Activated CD8-positive, alpha-beta T cell treated with anti-CD3 and anti-CD28 coated beads for 36 hours (primary cell): ENCODE results near the gene FGF11. TPM values are rescaled to one million over a fixed set of nuclear protein-coding genes. Genes with fewer than 3 reads are reported as not detected.
"Not testable (repeated sequence)": the region's sequence is repeated elsewhere in the genome, so short reads cannot be mapped to it uniquely, and the experiment has no call there.

Experiments used
- ATAC-seq: fragments of 200-7000 bp; cut with Tn5 transposase; one replicate; pipeline ENCODE4 v1.10.0; 2021; ENCODE audit warnings: mild to moderate bottlenecking, moderate library complexity
- CTCF ChIA-PET: fragments of 350-600 bp; sonication (Branson Sonifier 250); formaldehyde crosslinking; loops from one replicate; lab custom pipeline; 2021; ENCODE audit warnings: antibody characterized with exemption; lab: Charles Lee
- POLR2A ChIA-PET: fragments of 350-600 bp; sonication (Branson Sonifier 250); formaldehyde crosslinking; loops from one replicate; lab custom pipeline; 2021; ENCODE audit warnings: antibody characterized with exemption; lab: Charles Lee
- DNase-seq: peaks from one replicate; pipeline ENCODE4 v3.0.0-alpha.2; 2020
- H3K27ac Mint-ChIP-seq: one replicate; pipeline ENCODE4 v1.8.0; 2021; ENCODE audit warnings: mild to moderate bottlenecking, mixed read lengths
- H3K27me3 Mint-ChIP-seq: one replicate; pipeline ENCODE4 v1.8.0; 2021; ENCODE audit warnings: mixed read lengths
- H3K36me3 Mint-ChIP-seq: one replicate; pipeline ENCODE4 v1.8.0; 2021; ENCODE audit warnings: low read depth, mixed read lengths
- H3K4me1 Mint-ChIP-seq: one replicate; pipeline ENCODE4 v1.8.0; 2021; ENCODE audit warnings: low read depth, mixed read lengths
- H3K4me3 Mint-ChIP-seq: one replicate; pipeline ENCODE4 v1.8.0; 2021; ENCODE audit warnings: mild to moderate bottlenecking, moderate library complexity, mixed read lengths
- H3K9me3 Mint-ChIP-seq: one replicate; pipeline ENCODE4 v1.8.0; 2021; ENCODE audit warnings: mixed read lengths
- CTCF ChIP-seq: fragments of 200-600 bp; IDR thresholded peaks from one replicate; pipeline ENCODE4 v1.8.0; 2022; ENCODE audit warnings: antibody characterized with exemption, mild to moderate bottlenecking
- intact Hi-C: fragments of 100-400 bp; cut with micrococcal nuclease; formaldehyde crosslinking; loops from one replicate; pipeline ENCODE4 v1.10.0; 2022
- total RNA-seq, 2 experiments: library from RNA; stranded (reverse); gene quantifications; one replicate each; pipeline ENCODE4 v1.2.3, GENCODE V29; 2021

FGF11 gene
- total RNA-seq, 2 experiments from 2014 or later = 16.5 to 16.6 TPM

DNA sequence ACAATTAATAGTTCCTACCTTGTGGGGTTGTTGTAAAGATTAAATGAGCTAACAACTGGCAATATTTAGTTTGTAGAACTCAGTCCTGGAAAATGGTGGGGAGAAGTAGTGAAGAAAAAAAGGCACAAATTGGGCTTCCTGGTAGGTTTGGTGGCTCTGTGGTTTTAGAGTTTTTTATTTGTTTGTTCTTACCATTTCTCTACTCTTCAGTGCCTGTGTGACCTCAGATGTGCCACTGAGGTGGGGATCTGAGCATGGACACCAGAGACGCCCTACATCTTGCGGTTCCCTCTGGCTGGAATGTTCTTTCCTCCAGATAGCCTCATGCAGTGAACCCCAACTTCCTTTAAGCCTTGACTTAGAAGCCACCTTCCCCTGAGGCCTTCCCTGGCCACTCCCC lies 32.4 kb downstream of the FGF11 start:
- no peaks in the 10 kb centered on the region for H3K9me3 Mint-ChIP-seq
- TF ChIP-seq CTCF = no peak
- ChIA-PET POLR2A (interaction anchor here (1.1 to 2.2 kb wide), 6 partner anchors 8 to 31 kb away, joined by 3 to 12 read pairs (median 4); partner anchors contain the start of genes POLR2A and ZBTB4), CTCF (no interaction called here)
- H3K4me3 Mint-ChIP-seq = no peak overlapping the region
- H3K27ac Mint-ChIP-seq = peak overlapping the region; percentile 80
- H3K36me3 Mint-ChIP-seq = peaks cover 15% of the 10 kb centered on the region
- DNase-seq (no peak), ATAC-seq (no peak)
- no peaks in the 10 kb centered on the region for H3K27me3 Mint-ChIP-seq
- peaks cover 45% of the 10 kb centered on the region for H3K4me1 Mint-ChIP-seq
- intact Hi-C loops = no loop called here

- intact Hi-C loops, DNase-seq, H3K27me3 Mint-ChIP-seq, H3K9me3 Mint-ChIP-seq, H3K27ac Mint-ChIP-seq, H3K4me3 Mint-ChIP-seq, ATAC-seq: not testable (repeated sequence)
- H3K4me1 Mint-ChIP-seq = peaks cover 48% of the 10 kb centered on the region
- H3K36me3 Mint-ChIP-seq = peaks cover 20% of the 10 kb centered on the region
- ChIA-PET POLR2A (interaction anchor here (1.1 to 8.1 kb wide), 5 partner anchors 11 to 75 kb away, joined by 3 to 122 read pairs (median 17); partner anchors contain the start of gene FGF11), CTCF (interaction anchor here (1.6 to 2.3 kb wide), 2 partner anchors 8 to 38 kb away, joined by 5 to 8 read pairs; no protein-coding TSS in a partner anchor)
Measured at GRCh38 chr17:7474767-7475166, 35.5 kb downstream of the FGF11 start.

DNA sequence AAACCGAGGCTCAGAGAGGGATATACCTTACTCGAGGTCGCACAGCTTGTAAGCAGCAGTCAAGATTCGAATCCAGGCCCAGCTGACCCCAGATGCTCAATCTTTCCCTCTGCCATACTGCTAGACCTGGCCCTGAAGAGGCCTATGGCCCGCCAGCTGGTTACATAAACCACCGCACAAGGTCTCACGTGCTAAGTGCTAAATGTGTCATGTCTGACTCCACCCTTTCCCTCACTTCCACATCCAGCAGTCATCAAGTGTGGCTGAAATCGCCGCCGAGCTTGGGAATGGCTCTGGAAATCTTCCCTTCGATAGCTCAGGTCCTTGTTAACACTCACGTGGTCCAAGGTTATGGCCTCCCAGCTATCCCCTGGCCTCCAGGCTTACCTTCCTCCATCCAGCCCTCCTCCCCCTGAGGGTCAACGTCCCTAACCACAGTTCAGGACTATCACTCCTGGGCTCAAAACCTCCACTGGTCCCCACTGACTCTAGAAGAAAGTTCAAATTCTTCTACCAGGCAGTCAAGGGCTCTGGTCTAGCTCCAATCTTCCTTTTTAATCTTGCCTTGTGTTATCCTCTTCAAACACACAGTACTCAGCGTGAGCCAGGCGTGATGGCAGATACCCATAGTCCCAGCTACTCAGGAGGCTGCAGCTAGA lies 36.6 kb downstream of the FGF11 start:
- DNase-seq = peak; percentile 39

DNA sequence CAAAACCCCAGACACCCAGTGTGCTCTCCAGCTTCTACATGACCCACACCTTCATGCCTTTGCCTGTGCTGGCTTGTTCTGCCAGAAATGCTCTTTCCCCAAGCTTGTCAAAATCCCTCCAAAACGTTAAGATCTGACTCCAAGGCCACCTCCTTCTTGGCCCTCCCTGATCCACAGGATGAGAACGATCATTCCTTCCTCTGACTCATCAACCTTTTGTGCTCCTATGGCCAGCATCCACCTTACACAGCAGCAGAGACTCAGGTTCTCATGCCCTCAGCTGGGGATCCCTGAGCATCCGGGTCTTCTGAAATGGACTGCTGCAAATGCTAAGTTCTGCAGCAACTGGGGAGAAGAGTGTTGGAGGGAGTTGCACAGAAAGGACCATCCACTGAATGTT lies 37.2 kb downstream of the FGF11 start:
- peak overlapping the region; percentile 93 for H3K27ac Mint-ChIP-seq
- H3K27me3 Mint-ChIP-seq = no peaks in the 10 kb centered on the region
- no peaks in the 10 kb centered on the region for H3K9me3 Mint-ChIP-seq
- ATAC-seq (no peak), DNase-seq (no peak)
- intact Hi-C loops = no loop called here
- ChIA-PET POLR2A (interaction anchor here (0.6 to 8.1 kb wide), 14 partner anchors 9 to 210 kb away, joined by 3 to 122 read pairs (median 5); partner anchors contain the start of genes FGF11 and TMEM102), CTCF (interaction anchor here (0.8 to 6.6 kb wide), 5 partner anchors 9 to 120 kb away, joined by 3 to 49 read pairs (median 7); partner anchors contain the start of gene TMEM102)
- no peak for TF ChIP-seq CTCF
- peaks cover 54% of the 10 kb centered on the region for H3K4me1 Mint-ChIP-seq
- H3K4me3 Mint-ChIP-seq = peak overlapping the region; percentile 96
- H3K36me3 Mint-ChIP-seq = peaks cover 20% of the 10 kb centered on the region

More for the DNA sequence above, 36.6 kb downstream of the FGF11 start:
- Mint-ChIP-seq H3K36me3 (peaks cover 20% of the 10 kb centered on the region), H3K4me1 (peaks cover 52% of the 10 kb centered on the region), H3K4me3 (peak overlapping the region; percentile 96), H3K27ac (peak overlapping the region; percentile 93), H3K27me3 (no peaks in the 10 kb centered on the region), H3K9me3 (no peaks in the 10 kb centered on the region)
- CTCF ChIA-PET = interaction anchor here (0.8 to 6.6 kb wide), 6 partner anchors 9 to 120 kb away, joined by 3 to 49 read pairs (median 7); partner anchors contain the start of gene TMEM102
- intact Hi-C loops = no loop called here
- TF ChIP-seq CTCF = no peak
- no peak for ATAC-seq
- POLR2A ChIA-PET = interaction anchor here (0.6 to 8.1 kb wide), 12 partner anchors 10 to 210 kb away, joined by 3 to 122 read pairs (median 4); partner anchors contain the start of genes FGF11 and TMEM102

DNA sequence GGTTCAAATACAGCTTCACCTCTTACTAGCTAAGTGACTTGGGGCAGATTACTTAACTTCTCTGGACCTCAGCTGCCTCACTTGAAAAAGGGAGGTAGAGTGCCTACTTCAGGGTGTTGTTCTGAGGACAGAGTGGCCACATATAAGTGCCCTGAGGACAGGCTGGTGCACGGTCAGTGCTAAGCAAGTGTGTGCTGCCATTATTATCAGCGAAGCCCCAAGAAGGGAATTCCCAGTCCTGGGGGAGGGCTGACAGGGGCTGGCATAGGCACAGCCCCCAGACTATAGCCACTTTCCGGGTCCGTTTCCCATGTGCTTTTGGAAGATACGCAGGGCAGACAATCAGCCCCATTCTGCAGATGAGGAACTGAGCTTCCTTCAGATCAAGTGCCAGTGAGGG lies 37.6 kb downstream of the FGF11 start:
- ChIA-PET POLR2A (interaction anchor here (0.6 to 8.1 kb wide), 13 partner anchors 9 to 135 kb away, joined by 3 to 122 read pairs (median 5); partner anchors contain the start of genes FGF11 and TMEM102), CTCF (interaction anchor here (0.8 to 6.6 kb wide), 6 partner anchors 10 to 155 kb away, joined by 3 to 49 read pairs (median 7); partner anchors contain the start of gene TMEM102)
- Mint-ChIP-seq H3K4me3 (peak overlapping the region; percentile 96), H3K27me3 (no peaks in the 10 kb centered on the region), H3K4me1 (peaks cover 53% of the 10 kb centered on the region), H3K9me3 (no peaks in the 10 kb centered on the region), H3K36me3 (peaks cover 20% of the 10 kb centered on the region), H3K27ac (peak overlapping the region; percentile 93)
- DNase-seq = no peak
- intact Hi-C loops = no loop called here
- ATAC-seq = no peak
- no peak for TF ChIP-seq CTCF
